Neural progenitor cell (in vitro differentiated cells): ENCODE data around the gene KAT2B. TPM values are rescaled to one million over a fixed set of nuclear protein-coding genes. Genes with fewer than 3 reads are reported as not detected.
A peak's percentile ranks its signal among the peaks of the same experiment; 100 is the strongest.

Experiments used
- DNase-seq: peaks from one replicate; pipeline ENCODE4 v3.0.0-alpha.2; 2016; ENCODE audit warnings: low spot score
- H2AFZ ChIP-seq: fragments of 200-600 bp; sonication (generic); replicated peaks from 2 replicates; pipeline ENCODE4 v1.6.1; 2016; ENCODE audit warnings: antibody characterized with exemption
- H3F3A ChIP-seq: fragments of 200-600 bp; sonication (generic); 2 replicates; pipeline ENCODE4 v1.6.1; 2016; ENCODE audit warnings: antibody characterized with exemption, low read depth
- H3K27ac ChIP-seq: fragments of 200-600 bp; sonication (generic); 2 replicates; pipeline ENCODE4 v1.5.1; 2016; ENCODE audit warnings: mild to moderate bottlenecking
- H3K27me3 ChIP-seq: fragments of 200-600 bp; sonication (generic); 2 replicates; pipeline ENCODE4 v1.6.1; 2016; ENCODE audit warnings: mild to moderate bottlenecking, moderate library complexity
- H3K36me3 ChIP-seq: fragments of 200-600 bp; sonication (generic); 2 replicates; pipeline ENCODE4 v1.5.1; 2016
- H3K4me1 ChIP-seq: fragments of 200-600 bp; sonication (generic); 2 replicates; pipeline ENCODE4 v1.6.1; 2016; ENCODE audit warnings: mixed run types
- H3K4me2 ChIP-seq: fragments of 200-600 bp; sonication (generic); 2 replicates; pipeline ENCODE4 v1.6.1; 2016
- H3K4me3 ChIP-seq: fragments of 200-600 bp; sonication (generic); 2 replicates; pipeline ENCODE4 v1.5.1; 2016
- H3K79me2 ChIP-seq: fragments of 200-600 bp; sonication (generic); 2 replicates; pipeline ENCODE4 v1.6.1; 2016; ENCODE audit warnings: low read depth
- H3K9ac ChIP-seq: fragments of 200-600 bp; sonication (generic); 2 replicates; pipeline ENCODE4 v1.6.1; 2016
- H3K9me3 ChIP-seq: fragments of 200-600 bp; sonication (generic); 2 replicates; pipeline ENCODE4 v1.5.1; 2016; ENCODE audit warnings: low read depth
- H4K20me1 ChIP-seq: fragments of 200-600 bp; sonication (generic); 2 replicates; pipeline ENCODE4 v1.6.1; 2016; ENCODE audit warnings: low read depth
- H3K27ac Mint-ChIP-seq: 3 replicates; pipeline ENCODE4 v1.8.0; 2021; ENCODE audit warnings: mixed read lengths
- H3K27me3 Mint-ChIP-seq: 2 replicates; pipeline ENCODE4 v1.8.0; 2022; ENCODE audit warnings: low read depth, mild to moderate bottlenecking, inconsistent platforms, moderate library complexity, mixed read lengths; ENCODE audit not compliant: insufficient read depth
- H3K36me3 Mint-ChIP-seq: 3 replicates; pipeline ENCODE4 v1.8.0; 2021; ENCODE audit warnings: mixed read lengths
- H3K4me1 Mint-ChIP-seq: 3 replicates; pipeline ENCODE4 v1.8.0; 2021; ENCODE audit warnings: mixed read lengths
- H3K4me3 Mint-ChIP-seq: 3 replicates; pipeline ENCODE4 v1.8.0; 2021; ENCODE audit warnings: mild to moderate bottlenecking, moderate library complexity, mixed read lengths
- H3K9me3 Mint-ChIP-seq: 3 replicates; pipeline ENCODE4 v1.8.0; 2020; ENCODE audit warnings: mixed read lengths
- CTCF ChIP-seq: fragments of 200-600 bp; sonication (generic); IDR thresholded peaks from 2 replicates; pipeline ENCODE4 v1.5.1; 2017; ENCODE audit warnings: antibody characterized with exemption, mild to moderate bottlenecking
- EZH2 ChIP-seq: fragments of 200-600 bp; sonication (generic); IDR thresholded peaks from 2 replicates; pipeline ENCODE4 v1.6.1; 2017; ENCODE audit warnings: antibody characterized with exemption, mild to moderate bottlenecking, moderate library complexity
- EZH2phosphoT487 ChIP-seq: fragments of 200-600 bp; sonication (generic); IDR thresholded peaks from 2 replicates; pipeline ENCODE4 v1.6.1; 2017; ENCODE audit warnings: antibody characterized with exemption
- total RNA-seq: library from RNA; depleted of rRNA; stranded (reverse); fragments of >200 nt; gene quantifications from 2 replicates; pipeline ENCODE4 v1.2.3, GENCODE V29; 2015; ENCODE audit warnings: low replicate concordance

The KAT2B gene
- total RNA-seq, 1 donor from 2014 or later, result 21.6 TPM

- Histone ChIP-seq H3K27me3 (no peaks in the 10 kb centered on the region), H3K27ac (peak overlapping the region; percentile 84), H3K4me3 (no peak overlapping the region), H2AFZ (no peak overlapping the region), H3K9me3 (no peaks in the 10 kb centered on the region), H3F3A (peaks cover 55% of the 10 kb centered on the region), H3K79me2 (no peaks in the 10 kb centered on the region), H3K9ac (no peak overlapping the region), H4K20me1 (peaks cover 8% of the 10 kb centered on the region), H3K36me3 (peaks cover 3% of the 10 kb centered on the region), H3K4me1 (peaks cover 35% of the 10 kb centered on the region), H3K4me2 (peak overlapping the region; percentile 54)
- H3K27me3 Mint-ChIP-seq, result no peaks in the 10 kb centered on the region
- peaks cover 36% of the 10 kb centered on the region for H3K4me1 Mint-ChIP-seq
- peak overlapping the region; percentile 30 for H3K4me3 Mint-ChIP-seq
- H3K27ac Mint-ChIP-seq, result peak overlapping the region; percentile 47
- TF ChIP-seq EZH2phosphoT487 (no peak), CTCF (no peak), EZH2 (no peak)
- H3K36me3 Mint-ChIP-seq, result peaks cover 4% of the 10 kb centered on the region
- no peaks in the 10 kb centered on the region for H3K9me3 Mint-ChIP-seq
- peak; percentile 53 for DNase-seq
Measured at GRCh38 chr3:20141316-20141715, 101.1 kb downstream of the KAT2B start.

- Histone ChIP-seq H3K27me3 (no peaks in the 10 kb centered on the region), H3K9ac (no peak overlapping the region), H3K79me2 (no peaks in the 10 kb centered on the region), H3K27ac (peak overlapping the region; percentile 84), H3K4me3 (peak overlapping the region; percentile 18), H3K4me2 (peak overlapping the region; percentile 65), H3F3A (peaks cover 55% of the 10 kb centered on the region), H4K20me1 (peaks cover 8% of the 10 kb centered on the region), H3K36me3 (peaks cover 3% of the 10 kb centered on the region), H3K4me1 (peaks cover 35% of the 10 kb centered on the region), H3K9me3 (no peaks in the 10 kb centered on the region), H2AFZ (no peak overlapping the region)
- Mint-ChIP-seq H3K4me1 (peaks cover 36% of the 10 kb centered on the region), H3K4me3 (peak overlapping the region; percentile 30), H3K27ac (peak overlapping the region; percentile 18), H3K27me3 (no peaks in the 10 kb centered on the region), H3K9me3 (no peaks in the 10 kb centered on the region), H3K36me3 (peaks cover 4% of the 10 kb centered on the region)
- peak; percentile 95 for DNase-seq
- TF ChIP-seq EZH2phosphoT487 (peak; percentile 87), CTCF (no peak), EZH2 (peak; percentile 35)
Measured at GRCh38 chr3:20141851-20142250, 101.6 kb downstream of the KAT2B start.

- peaks cover 4% of the 10 kb centered on the region for H3K36me3 Mint-ChIP-seq
- peak overlapping the region; percentile 18 for H3K4me3 ChIP-seq
- peaks cover 50% of the 10 kb centered on the region for H3F3A ChIP-seq
- peak overlapping the region; percentile 65 for H3K4me2 ChIP-seq
- H3K9ac ChIP-seq, result no peak overlapping the region
- peaks cover 3% of the 10 kb centered on the region for H3K36me3 ChIP-seq
- TF ChIP-seq EZH2, result no peak
- TF ChIP-seq EZH2phosphoT487, result no peak
- no peak for TF ChIP-seq CTCF
- H3K27me3 Mint-ChIP-seq, result no peaks in the 10 kb centered on the region
- H3K27ac ChIP-seq, result peak overlapping the region; percentile 84
- H3K9me3 Mint-ChIP-seq, result no peaks in the 10 kb centered on the region
- DNase-seq, result no peak
- no peaks in the 10 kb centered on the region for H3K9me3 ChIP-seq
- peaks cover 36% of the 10 kb centered on the region for H3K4me1 Mint-ChIP-seq
- peak overlapping the region; percentile 18 for H3K27ac Mint-ChIP-seq
- no peaks in the 10 kb centered on the region for H3K79me2 ChIP-seq
- H3K4me1 ChIP-seq, result peaks cover 35% of the 10 kb centered on the region
- no peak overlapping the region for H2AFZ ChIP-seq
- H4K20me1 ChIP-seq, result peaks cover 8% of the 10 kb centered on the region
- H3K4me3 Mint-ChIP-seq, result no peak overlapping the region
- no peaks in the 10 kb centered on the region for H3K27me3 ChIP-seq
Measured at GRCh38 chr3:20142517-20142916, 102.3 kb downstream of the KAT2B start.
